CD4-positive, alpha-beta T cell treated with Interleukin-15 for 4 hours (primary cell): ENCODE data around the gene TMEM223.
"Not testable (repeated sequence)": the region's sequence is repeated elsewhere in the genome, so short reads cannot be mapped to it uniquely, and the experiment has no call there.

Experiments
- DNase-seq: peaks from one replicate; pipeline ENCODE4 v3.0.0-alpha.2; 2020; ENCODE audit warnings: low spot score

Gene TMEM223

GRCh38 chr11:62752994-62753735 is 38.6 kb downstream of the TMEM223 start:
- no peak for DNase-seq

GRCh38 chr11:62752177-62752785 is 39.5 kb downstream of the TMEM223 start:
- no peak for DNase-seq

- not testable (repeated sequence) for DNase-seq
Measured at GRCh38 chr11:62749931-62750330, 41.9 kb downstream of the TMEM223 start.

GRCh38 chr11:62747475-62748160 is 44.2 kb downstream of the TMEM223 start:
- no peak for DNase-seq
